Testis (tissue), 2 donors: ENCODE results near the gene TGFBR2.

ENCODE experiments used
- CTCF ChIP-seq, 3 experiments: fragments of 450-650 bp in 2 of 3; fragments of 200-600 bp in 1 of 3; sonication (generic) in 1 of 3; IDR thresholded peaks; one replicate each; pipeline ENCODE4 v1.5.1; 2016 to 2019; ENCODE audit warnings: antibody characterized with exemption in 3 of 3, mild to moderate bottlenecking in 2 of 3, moderate library complexity in 1 of 3
- POLR2A ChIP-seq: fragments of 450-650 bp; IDR thresholded peaks from one replicate; pipeline ENCODE4 v1.6.1; 2017; ENCODE audit warnings: antibody characterized with exemption, mild to moderate bottlenecking, moderate library complexity

- TF ChIP-seq CTCF (IDR thresholded peaks at IDR 0.05) (peak; percentile 59 to 80 (median 72)), POLR2A (no peak)
These were observed 87.2 kb downstream of the TGFBR2 start for GRCh38 chr3:30693470-30694120.
